NCI-H2029 (cell line): ENCODE data around the gene MYBPC1.
"Not testable (repeated sequence)": the region's sequence is repeated elsewhere in the genome, so short reads cannot be mapped to it uniquely, and the experiment has no call there.

ENCODE experiments used
- DNase-seq: peaks from one replicate; lab custom pipeline; 2025; lab: John Stamatoyannopoulos, UW

MYBPC1 gene

DNA sequence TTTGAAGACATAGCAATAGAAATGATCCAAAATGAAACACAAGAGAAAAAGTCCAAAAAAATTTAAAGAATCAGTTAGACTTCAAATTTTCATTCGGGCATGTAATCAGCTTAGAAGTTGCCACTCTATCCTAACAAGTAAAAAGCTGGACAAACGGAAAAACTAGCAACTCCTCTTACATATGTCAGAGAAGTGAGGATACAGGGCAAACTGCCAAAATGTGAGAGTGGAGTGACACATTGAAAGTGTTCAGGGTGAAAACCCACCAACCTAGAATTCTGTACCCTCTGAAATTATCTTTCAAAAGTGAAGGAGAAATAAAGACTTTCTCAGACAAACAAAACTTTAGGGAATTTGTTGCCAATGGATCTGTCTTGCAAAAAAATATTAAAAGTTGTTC is 60.6 kb downstream of the MYBPC1 start:
- DNase-seq: no peak

GRCh38 chr12:101660662-101661061 is 65.9 kb downstream of the MYBPC1 start:
- not testable (repeated sequence) for DNase-seq

DNA sequence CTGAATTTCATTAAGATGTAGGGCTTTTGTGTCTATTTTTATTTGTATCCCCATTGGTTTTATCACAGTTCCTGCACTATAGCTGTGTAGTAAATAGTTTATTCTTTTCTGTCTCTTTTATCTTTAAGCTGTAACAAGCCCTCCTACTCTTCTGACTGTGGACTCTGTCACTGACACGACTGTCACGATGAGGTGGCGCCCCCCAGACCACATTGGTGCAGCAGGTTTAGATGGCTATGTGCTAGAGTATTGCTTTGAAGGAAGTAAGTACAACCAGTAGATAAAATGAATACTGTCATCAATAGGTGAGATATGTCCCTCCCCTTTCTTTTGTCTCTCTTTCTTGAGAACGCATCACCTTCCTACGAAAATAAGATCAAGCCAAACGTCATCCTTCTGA is 68.5 kb downstream of the MYBPC1 start:
- no peak for DNase-seq

GRCh38 chr12:101664992-101665391 is 70.2 kb downstream of the MYBPC1 start:
- no peak for DNase-seq

- no peak for DNase-seq
Measured at GRCh38 chr12:101666052-101666728, 71.4 kb downstream of the MYBPC1 start.

GRCh38 chr12:101667591-101667990 is 72.8 kb downstream of the MYBPC1 start:
- DNase-seq: no peak

- DNase-seq: no peak
Measured at GRCh38 chr12:101670007-101670671, 75.4 kb downstream of the MYBPC1 start.

DNA sequence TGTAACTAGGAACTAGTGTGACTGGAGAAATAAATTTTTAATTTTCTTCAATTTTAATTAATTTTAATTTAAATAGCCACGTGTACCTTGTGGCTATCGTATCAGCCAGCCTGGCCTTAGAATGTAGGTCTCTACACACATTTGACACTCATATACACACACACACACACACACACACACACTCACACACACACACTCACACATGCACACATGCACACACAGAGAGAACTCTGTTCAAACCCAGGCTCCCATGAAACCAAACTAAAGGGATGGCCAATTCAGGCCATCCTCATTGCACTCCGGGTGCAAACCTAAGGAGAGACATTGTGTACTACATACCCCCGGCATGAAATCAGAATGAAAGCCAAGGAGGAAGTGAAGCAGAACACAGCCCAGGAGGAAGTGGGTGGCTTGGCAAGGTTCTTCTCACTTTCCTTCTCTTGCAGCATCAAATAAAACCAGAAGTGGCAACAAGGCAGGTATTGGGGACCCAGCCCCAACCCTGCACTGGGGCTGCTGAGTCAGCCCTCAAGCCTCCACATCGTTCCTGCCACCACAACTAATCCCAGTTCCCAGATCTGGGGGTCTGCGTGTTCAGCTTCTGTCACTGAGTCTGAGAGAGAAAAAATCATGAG is 76.5 kb downstream of the MYBPC1 start:
- DNase-seq: no peak

DNA sequence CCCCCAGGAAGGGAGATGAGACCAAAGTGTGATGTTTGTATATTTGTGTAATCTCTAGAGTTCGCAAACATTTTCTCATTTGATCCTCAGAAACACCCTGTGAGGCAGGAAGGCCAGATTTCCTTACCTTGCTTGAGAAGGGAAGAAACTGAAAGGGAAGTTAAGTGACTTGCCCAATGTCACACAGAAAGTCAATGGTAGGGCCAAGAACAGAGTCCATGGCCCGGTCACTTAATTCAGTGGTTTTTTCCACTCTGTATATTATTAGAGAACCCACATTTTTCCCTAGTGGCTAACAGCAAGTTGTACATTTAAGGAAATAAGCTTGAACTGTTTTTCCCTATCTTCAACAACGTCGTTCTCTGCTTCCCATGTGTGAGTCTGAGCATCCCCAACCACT is 77.1 kb downstream of the MYBPC1 start:
- no peak for DNase-seq

GRCh38 chr12:101675555-101675954 is 80.8 kb downstream of the MYBPC1 start:
- DNase-seq: no peak

DNA sequence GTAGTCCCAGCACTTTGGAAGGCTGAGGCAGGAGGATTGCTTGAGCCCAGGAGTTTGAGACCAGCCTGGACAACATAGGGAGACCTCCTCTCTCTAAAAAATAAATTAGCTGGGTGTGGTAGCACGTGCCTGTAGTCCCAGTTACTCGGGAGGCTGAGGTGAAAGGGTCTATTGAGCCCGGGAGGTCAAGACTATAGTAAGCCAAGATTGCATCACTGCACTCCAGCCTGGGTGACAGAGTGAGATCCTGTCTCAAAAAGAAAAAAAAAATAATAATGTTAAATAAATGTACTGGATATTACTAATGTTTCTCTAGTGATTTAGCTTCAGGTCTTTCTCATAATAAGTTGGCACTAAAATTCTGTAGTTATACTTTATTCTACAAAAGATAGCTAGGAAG is 81.7 kb downstream of the MYBPC1 start:
- DNase-seq: not testable (repeated sequence)

DNA sequence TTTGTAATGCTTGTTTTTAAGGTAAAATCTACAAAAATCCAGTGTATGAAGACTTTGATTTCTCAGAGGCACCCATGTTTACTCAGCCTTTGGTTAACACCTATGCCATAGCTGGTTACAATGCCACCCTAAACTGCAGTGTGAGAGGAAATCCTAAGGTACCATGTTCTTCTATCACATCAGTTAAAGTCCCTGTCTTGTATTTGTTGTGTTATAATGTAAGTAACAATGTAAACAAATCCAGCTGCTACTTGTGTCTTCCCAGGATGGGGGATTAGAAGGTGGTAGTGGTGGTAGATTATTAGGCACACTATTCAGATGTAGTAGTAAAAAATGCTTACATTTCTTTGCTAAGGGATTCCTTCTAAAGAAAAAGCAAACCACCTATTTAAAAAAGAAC is 83.3 kb downstream of the MYBPC1 start:
- no peak for DNase-seq

DNA sequence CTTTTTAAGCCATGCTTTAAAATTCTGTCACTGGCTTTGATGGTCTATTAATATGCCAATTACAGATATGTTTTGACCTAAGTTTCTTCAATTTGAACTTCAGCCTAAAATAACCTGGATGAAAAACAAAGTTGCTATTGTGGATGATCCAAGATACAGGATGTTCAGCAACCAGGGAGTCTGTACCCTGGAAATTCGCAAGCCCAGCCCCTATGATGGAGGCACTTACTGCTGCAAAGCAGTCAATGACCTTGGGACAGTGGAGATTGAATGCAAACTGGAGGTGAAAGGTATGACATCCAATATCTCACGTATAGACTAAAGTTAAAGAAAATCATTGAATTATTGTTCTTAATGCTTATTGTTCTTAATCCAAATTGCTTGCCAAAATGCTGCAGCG is 85.5 kb downstream of the MYBPC1 start:
- no peak for DNase-seq

GRCh38 chr12:101680647-101681046 is 85.9 kb downstream of the MYBPC1 start:
- DNase-seq: no peak

DNA sequence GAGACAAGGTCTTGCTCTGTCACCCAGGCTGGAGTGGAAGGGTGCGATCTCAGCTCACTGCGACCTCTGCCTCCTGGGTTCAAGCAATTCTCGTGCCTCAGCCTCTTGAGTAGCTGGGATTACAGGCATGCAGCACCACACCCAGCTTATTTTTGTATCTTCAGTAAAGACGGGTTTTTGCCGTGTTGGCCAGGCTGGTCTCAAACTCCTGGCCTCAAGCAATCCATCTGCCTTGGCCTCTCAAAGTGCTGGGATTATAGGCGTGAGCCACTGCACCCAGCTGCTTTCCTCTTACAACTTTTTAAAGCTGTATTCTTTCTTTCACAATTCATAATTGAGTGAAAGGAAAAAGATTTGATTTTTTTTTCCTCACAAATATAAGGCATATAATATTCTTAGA is 86.9 kb downstream of the MYBPC1 start:
- DNase-seq: not testable (repeated sequence)

- no peak for DNase-seq
Measured at GRCh38 chr12:101685092-101685491, 90.3 kb downstream of the MYBPC1 start.

DNA sequence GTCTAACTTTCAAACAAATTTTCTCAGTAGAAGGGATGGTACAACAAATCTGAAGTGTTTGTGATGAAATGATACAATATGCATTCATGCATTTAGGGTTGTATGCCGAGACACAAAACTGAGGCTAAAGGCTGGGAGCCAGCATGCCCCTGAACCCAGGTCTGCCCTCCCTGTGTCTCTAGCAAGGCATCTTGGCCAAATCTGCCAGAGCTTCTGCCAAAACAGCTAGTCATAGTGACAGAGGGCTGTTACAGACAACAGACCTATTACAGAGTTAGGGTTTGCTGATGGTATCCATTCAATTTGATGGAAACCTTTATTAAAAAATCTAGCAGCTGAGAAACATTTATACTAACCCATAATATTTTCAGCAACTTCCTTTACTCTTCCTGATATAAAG is 91.4 kb downstream of the MYBPC1 start:
- DNase-seq: no peak

- no peak for DNase-seq
Measured at GRCh38 chr12:101690544-101691098, 95.8 kb downstream of the MYBPC1 start.

- DNase-seq: no peak
Measured at GRCh38 chr12:101691503-101692096, 96.8 kb downstream of the MYBPC1 start.

GRCh38 chr12:101694297-101694848 is 99.6 kb downstream of the MYBPC1 start:
- DNase-seq: no peak

GRCh38 chr12:101694986-101695385 is 100.2 kb downstream of the MYBPC1 start:
- DNase-seq: no peak

- DNase-seq: no peak
Measured at GRCh38 chr12:101695706-101696105, 100.9 kb downstream of the MYBPC1 start.
